Inflammatory macrophage (primary cell): Measurements from ENCODE around the gene THEM4.

Source experiments
- DNase-seq, 2 donors: peaks; one replicate each; pipeline ENCODE4 v3.0.0-alpha.2; 2020 to 2022

Gene THEM4

DNA sequence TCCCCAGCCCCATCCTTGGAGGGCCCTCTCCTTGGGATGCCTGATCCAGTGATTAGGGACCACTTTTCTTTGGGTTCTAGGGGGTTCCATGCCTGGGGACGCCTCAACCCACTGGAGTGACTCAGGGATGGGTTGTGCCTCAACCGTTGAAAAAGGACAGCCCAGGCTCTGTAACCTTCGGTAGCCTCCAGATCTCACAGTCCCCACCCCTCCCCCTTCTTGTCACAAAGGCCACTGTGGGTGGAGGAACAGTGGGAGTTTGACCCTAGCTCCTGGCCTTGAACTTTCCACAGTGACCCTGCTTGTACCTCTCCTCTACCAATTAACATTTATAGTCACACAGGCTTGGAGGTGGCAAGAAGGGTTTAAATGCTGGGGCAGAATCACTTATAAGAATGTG is 75.1 kb downstream of the THEM4 start:
- peak; percentile 8 to 22 for DNase-seq

DNA sequence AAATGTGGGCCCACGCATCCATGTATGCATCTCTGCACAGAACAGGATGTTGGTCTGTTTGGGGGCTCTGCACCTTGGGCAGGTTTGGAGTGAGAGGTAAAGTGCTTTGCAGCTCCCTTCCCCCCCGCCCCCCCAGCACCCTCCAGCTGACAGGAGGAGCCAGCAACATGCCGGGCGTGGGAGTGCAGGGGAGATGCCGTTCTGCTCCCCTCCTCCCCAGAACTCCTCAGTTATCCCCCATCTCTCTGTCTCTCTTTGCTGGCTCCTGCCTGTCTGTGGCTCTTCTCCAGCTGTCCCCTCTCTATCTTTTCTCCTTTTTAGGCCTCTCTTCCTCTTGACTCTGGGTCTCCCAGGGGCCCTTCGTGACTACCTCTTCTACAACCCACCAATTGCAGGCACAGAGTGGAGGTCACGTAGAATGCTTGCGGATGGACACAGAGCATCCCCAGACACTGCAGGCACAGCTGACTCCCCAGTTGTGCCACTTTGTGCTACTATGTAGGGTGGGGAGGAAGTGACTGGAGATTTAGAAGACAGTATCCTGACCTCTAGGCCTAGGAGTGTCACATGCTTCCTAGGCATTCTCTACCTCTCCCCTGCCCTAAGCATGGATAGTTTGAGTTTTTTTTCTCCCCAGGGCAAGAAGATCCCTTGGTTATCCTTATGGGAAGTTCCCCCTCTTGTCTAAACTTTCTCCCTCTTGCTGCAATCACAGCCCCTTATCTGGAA is 76.0 kb downstream of the THEM4 start:
- DNase-seq = peak; percentile 16 to 23

DNA sequence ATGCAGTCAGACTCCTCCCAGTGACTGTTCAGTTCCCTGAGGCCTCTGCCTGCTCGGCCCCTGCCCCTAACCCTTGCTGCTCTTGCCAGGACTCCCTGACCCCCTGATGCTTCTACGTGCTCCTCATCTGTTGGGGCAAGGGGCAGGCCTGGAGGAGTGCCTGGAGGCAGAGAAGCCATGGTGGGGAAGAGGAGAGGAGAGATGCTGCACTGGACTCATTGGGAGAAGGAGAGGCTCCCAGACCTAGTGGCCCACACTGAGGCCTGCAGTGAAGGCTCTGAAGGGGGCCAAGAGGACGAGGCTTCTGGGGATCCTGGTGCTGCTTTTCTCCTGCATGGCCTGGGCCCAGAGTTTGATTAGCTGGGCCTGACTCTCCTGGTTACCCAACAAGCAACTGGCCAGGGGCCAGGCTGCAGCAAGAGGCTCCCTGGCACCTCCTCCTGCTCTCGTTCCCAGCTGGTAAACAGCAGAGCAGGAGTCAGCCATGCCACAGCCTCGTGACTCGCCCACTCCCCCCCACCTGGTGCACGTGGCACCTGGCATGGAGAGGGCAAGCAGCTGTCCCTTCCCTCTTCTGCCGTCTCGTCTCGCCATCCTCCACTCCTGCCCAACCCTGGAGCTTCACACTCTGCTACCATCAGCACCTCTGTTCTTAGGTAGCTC is 76.9 kb downstream of the THEM4 start:
- no peak for DNase-seq

DNA sequence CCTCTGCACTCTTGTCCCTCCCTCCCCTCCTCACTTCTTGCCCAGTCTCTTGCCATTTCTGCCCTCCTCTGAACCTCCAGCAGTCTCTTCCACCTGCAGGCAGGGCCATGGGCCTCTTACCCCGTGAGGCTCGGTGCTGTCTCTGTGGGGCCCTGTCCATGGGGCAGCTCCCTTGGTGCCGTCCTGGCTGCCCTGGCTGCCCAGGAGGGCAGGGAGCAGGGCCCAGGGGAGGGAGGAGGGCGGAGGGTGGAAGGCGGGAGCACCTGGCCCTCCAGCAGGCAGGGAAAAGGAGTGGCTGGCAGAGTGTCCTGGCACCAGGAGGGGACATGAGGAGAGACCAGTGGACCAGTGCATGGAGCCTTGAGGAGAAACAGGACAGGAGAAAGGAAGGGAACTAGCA is 77.7 kb downstream of the THEM4 start, which contains the start of gene RORC:
RORC (minus strand) TSS at position 198 of the 400 bp plus-strand sequence; CDS start at position 160, 38 bp downstream.
- DNase-seq = no peak

DNA sequence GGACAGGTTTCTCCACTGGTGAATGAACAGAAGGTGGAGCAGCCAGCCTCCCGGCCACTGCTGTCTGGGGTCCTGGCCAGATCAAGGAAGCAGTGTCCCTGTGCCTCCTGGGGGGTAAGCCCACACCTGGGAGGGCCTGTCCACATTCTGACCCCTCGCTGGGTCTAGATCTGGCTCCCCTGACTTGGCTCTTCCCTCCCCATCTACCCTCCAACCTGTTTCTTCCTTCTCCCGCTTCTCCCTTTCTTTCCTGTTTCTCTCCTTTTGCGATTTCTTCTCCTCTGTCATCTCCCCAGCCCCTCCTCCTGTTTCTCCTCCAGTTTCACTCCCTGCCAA is 78.1 kb downstream of the THEM4 start:
- no peak for DNase-seq

DNA sequence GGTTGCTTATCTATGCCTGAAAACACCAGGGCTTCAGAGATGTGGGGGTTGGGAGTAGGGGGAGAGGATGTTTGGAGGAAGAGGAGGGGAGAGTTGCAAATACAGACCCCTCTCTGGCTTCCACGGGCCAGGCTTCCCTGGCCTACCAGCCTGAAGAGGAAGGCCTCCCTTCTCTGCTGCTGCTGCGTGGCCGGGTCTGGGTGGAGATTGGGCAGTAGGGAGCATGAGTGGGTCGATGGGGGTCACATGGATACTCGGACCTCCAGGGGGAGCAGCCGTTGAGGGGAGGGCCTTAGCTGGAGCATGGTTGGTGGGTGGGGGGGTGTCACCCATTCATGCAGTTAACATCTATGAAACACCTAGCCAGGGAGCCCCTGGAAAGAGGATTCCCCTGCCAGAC is 79.3 kb downstream of the THEM4 start:
- no peak for DNase-seq

DNA sequence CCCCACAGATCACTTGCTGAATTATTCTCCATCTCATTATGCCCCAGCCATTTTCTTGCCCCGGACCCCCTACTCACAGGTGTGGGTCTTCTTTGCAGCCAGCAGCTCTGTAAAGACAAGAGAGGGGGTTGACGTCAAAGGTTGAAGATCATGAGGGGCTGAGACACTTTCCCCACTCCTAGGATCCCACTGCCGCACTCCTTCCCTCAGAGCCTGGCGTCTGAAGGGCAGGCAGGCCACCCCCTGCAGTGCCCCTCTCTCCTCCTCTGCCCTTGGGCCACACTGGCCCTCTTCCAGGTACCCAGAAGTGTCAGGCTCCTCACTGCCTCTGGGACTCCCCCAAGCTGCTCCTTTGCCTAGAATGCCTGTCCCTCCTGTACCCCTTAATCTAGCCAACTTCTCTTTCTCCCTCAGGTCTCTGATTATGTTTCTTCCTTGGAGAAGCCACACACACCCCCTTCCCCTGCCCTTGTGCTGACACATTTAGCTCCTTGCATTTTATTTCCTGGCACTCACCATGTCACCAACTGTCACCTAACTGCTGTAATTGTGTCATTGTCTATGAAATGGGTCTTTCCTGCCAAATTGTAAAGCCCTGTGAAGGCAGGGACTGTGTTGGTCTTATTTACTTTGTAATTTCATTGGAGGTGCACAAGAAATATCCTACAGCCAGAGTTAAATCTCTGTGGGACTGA is 79.8 kb downstream of the THEM4 start:
- DNase-seq = no peak

DNA sequence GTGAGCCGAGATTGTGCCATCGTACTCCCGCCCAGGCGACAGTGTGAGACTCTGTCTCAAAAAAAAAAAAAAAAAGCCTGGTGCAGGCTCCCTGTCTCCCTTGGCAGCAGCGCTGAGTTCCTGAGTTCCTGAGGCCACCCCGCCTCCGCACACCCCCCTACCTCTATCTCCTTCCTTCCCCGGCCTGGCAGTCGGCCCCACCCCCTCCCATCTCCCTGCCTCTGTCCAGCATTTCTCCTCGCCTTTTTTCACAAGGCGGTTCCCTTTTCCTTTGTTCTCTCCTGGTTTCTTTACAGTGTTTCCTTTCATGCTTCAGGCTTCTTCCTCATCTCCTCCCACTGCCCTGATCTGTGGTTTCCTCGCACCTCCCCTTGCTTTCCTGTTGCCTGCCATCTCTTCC is 80.4 kb downstream of the THEM4 start:
- DNase-seq = peak; percentile 38 to 51

DNA sequence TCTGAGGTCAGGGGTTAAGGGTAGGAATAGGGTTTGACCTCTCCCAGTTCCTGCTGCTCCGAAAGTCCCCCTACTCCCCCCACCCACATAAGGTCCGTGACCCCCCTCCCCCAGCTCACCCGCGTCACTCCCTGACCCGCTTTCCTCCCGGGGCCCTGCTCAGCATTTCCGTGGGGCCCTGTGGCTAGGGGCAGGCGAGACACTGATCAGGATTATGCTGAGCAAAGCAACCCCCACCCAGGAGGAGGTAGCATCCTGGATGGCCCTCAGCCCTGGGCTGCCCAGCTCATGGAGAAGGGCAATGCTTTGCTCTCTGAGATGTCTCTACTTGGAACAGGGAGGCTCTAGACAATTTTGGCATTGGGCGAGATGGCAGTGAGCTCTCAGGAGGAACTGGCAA is 81.5 kb downstream of the THEM4 start:
- DNase-seq = peak in 1 of 2 donors; percentile 13

DNA sequence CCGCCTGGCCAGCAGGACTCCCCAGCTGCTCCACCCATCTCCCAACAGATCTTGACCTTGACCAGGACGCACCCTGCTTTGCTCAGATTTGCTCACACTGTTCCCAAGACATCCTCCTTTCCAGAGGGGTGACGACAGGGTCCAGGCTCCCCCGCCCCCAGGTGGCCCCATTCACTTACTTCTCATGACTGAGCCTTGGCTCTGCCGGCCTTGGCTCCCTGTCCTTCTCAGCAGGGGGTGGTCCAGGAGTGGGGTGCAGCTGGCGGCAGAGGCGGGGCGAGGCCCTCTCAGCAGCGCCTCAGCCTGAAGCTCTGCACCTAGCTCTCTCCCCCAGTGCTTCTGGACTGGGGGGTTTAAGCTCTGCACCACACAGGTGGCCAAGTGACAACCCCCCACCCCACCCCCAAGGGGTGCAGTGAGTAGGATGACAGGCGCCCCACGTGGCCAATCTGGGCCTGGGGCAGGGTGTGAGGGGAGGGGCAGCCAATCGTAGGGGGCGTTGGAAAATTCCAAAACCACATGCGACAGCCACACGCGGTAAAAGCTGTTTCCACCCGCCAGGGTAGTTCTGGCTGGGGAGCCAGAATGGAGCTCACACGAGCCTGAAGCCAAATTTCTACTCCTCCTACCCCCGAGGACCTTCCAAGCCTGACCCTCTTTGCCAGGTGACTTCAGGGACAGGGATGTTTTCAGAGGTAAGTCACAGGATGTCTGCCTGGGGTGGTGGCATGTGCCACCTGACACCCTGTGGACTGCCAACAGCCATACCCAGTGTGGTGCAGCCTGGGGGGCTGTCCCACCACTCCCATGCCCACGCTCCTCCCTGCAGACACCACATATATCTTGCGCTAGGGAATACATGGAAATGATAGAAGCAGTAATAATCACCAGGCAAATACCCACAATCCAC is 83.3 kb downstream of the THEM4 start:
- no peak for DNase-seq

DNA sequence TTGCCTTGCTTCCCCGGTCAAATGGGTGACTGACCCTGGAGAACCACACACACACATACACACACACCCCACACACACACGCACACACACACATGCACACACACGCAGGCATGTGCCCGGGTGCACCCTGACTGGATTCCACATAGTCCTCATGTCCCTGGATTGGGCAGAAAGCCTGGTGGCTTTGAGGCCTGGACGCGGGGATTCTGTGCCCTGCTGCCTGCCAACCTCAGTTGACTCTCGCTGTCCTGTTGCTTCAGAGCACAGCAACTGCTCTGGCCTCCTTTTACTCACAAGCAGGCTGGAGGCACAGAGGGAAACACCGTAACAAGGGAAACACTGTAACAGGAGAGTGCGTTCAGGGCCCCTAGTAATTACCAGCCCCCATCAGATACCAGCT is 84.1 kb downstream of the THEM4 start:
- no peak for DNase-seq
